ENCODE data around the gene SHFL.

The SHFL gene

GRCh38 chr19:10086591-10087192, 575 bp downstream of the SHFL start:
- peak overlapping the region; percentile 25 to 97 (median 89) for H3K27ac ChIP-seq
- peak overlapping the region; percentile 66 to 100 (median 96) for H3K4me3 ChIP-seq

GRCh38 chr19:10087296-10088061, 1.4 kb downstream of the SHFL start:
- H3K27ac ChIP-seq: peak overlapping the region in 14 of 21 experiments; percentile 78 to 97 (median 90)
- peak overlapping the region; percentile 66 to 100 (median 96) for H3K4me3 ChIP-seq

- no peak overlapping the region for H3K4me3 ChIP-seq
- H3K27ac ChIP-seq: no peak overlapping the region
Measured at GRCh38 chr19:10088949-10089554, 2.9 kb downstream of the SHFL start.

GRCh38 chr19:10089801-10090375, 3.8 kb downstream of the SHFL start:
- H3K4me3 ChIP-seq: no peak overlapping the region
- no peak overlapping the region for H3K27ac ChIP-seq

- Histone ChIP-seq H3K4me3 (no peak overlapping the region), H3K27ac (no peak overlapping the region)
Measured at GRCh38 chr19:10091370-10091687, 5.2 kb downstream of the SHFL start.

GRCh38 chr19:10091895-10092641, 6.0 kb downstream of the SHFL start:
- H3K27ac ChIP-seq: no peak overlapping the region
- no peak overlapping the region for H3K4me3 ChIP-seq

GRCh38 chr19:10092648-10093294, 6.7 kb downstream of the SHFL start:
- H3K27ac ChIP-seq: no peak overlapping the region

GRCh38 chr19:10093295-10094186, 7.4 kb downstream of the SHFL start:
- Histone ChIP-seq H3K4me3 (no peak overlapping the region), H3K27ac (no peak overlapping the region)

More at GRCh38 chr19:10092648-10093294, 6.7 kb downstream of the SHFL start:
- no peak overlapping the region for H3K4me3 ChIP-seq

- Histone ChIP-seq H3K27ac (peak overlapping the region in 7 of 21 experiments; percentile 20 to 91 (median 64)), H3K4me3 (peak overlapping the region in 2 of 7 experiments; percentile 8 to 22)
Measured at GRCh38 chr19:10095622-10095947, 9.5 kb downstream of the SHFL start.

GRCh38 chr19:10095948-10096614, 10.0 kb downstream of the SHFL start:
- Histone ChIP-seq H3K4me3 (peak overlapping the region; percentile 29 to 51 (median 45)), H3K27ac (peak overlapping the region; percentile 26 to 91 (median 77))

- Histone ChIP-seq H3K27ac (peak overlapping the region; percentile 26 to 91 (median 77)), H3K4me3 (peak overlapping the region; percentile 29 to 51 (median 45))
Measured at GRCh38 chr19:10096615-10096963, 10.5 kb downstream of the SHFL start.

GRCh38 chr19:10100163-10100785, 14.2 kb downstream of the SHFL start:
- no peak overlapping the region for H3K4me3 ChIP-seq
- peak overlapping the region in 3 of 21 experiments; percentile 7 to 77 (median 11) for H3K27ac ChIP-seq

GRCh38 chr19:10102787-10103236, 16.7 kb downstream of the SHFL start:
- H3K27ac ChIP-seq: peak overlapping the region in 11 of 21 experiments; percentile 47 to 91 (median 77)
- no peak overlapping the region for H3K4me3 ChIP-seq

- Histone ChIP-seq H3K4me3 (no peak overlapping the region), H3K27ac (peak overlapping the region in 5 of 21 experiments; percentile 6 to 93 (median 76))
Measured at GRCh38 chr19:10104130-10104513, 18.0 kb downstream of the SHFL start.

- H3K4me3 ChIP-seq: no peak overlapping the region
- H3K27ac ChIP-seq: peak overlapping the region in 16 of 21 experiments; percentile 12 to 94 (median 79)
Measured at GRCh38 chr19:10104665-10105508, 18.8 kb downstream of the SHFL start.

- Histone ChIP-seq H3K27ac (peak overlapping the region in 19 of 21 experiments; percentile 12 to 94 (median 83)), H3K4me3 (peak overlapping the region in 6 of 7 experiments; percentile 67 to 92 (median 84))
Measured at GRCh38 chr19:10105509-10106099, 19.5 kb downstream of the SHFL start.

Measured in skin epidermis (tissue), 12 donors.